GM19372 (cell line): ENCODE data around the gene SRMS.
A peak's percentile ranks its signal among the peaks of the same experiment; 100 is the strongest.
"Not testable (repeated sequence)": the region's sequence is repeated elsewhere in the genome, so short reads cannot be mapped to it uniquely, and the experiment has no call there.

Experiments used
- ATAC-seq: cut with Tn5 transposase; IDR thresholded peaks from one replicate; pipeline ENCODE4 v1.9.1; 2021; ENCODE audit warnings: mild to moderate bottlenecking, low read depth, moderate library complexity; ENCODE audit not compliant: unreplicated experiment

The SRMS gene

GRCh38 chr20:63529180-63529860 is 18.2 kb downstream of the SRMS start:
- ATAC-seq: no peak

GRCh38 chr20:63527184-63527583 is 20.4 kb downstream of the SRMS start:
- no peak for ATAC-seq

- no peak for ATAC-seq
These were observed 21.6 kb downstream of the SRMS start for GRCh38 chr20:63525971-63526370.

GRCh38 chr20:63525185-63525584 is 22.4 kb downstream of the SRMS start:
- ATAC-seq: no peak

- no peak for ATAC-seq
These were observed 24.5 kb downstream of the SRMS start for GRCh38 chr20:63522981-63523611.

GRCh38 chr20:63522091-63522868 is 25.3 kb downstream of the SRMS start:
- no peak for ATAC-seq

- ATAC-seq: no peak
These were observed 25.9 kb downstream of the SRMS start for GRCh38 chr20:63521602-63522001.

GRCh38 chr20:63520934-63521601 is 26.5 kb downstream of the SRMS start:
- ATAC-seq: peak; percentile 28

- ATAC-seq: peak; percentile 82
These were observed 27.0 kb downstream of the SRMS start, which contains the start of gene PPDPF for GRCh38 chr20:63520504-63520933. Gene PPDPF, plus strand, starts transcription at chr20:63520765. Its CDS starts 544 bp downstream, at chr20:63521309.

GRCh38 chr20:63519668-63520503 is 27.7 kb downstream of the SRMS start:
- peak; percentile 41 for ATAC-seq

- no peak for ATAC-seq
These were observed 28.4 kb downstream of the SRMS start for GRCh38 chr20:63518946-63519667.

- ATAC-seq: no peak
These were observed 29.1 kb downstream of the SRMS start for GRCh38 chr20:63518351-63518861.

GRCh38 chr20:63517376-63518309 is 29.9 kb downstream of the SRMS start:
- no peak for ATAC-seq

GRCh38 chr20:63514520-63514919 is 33.0 kb downstream of the SRMS start:
- not testable (repeated sequence) for ATAC-seq

GRCh38 chr20:63513207-63513606 is 34.3 kb downstream of the SRMS start:
- no peak for ATAC-seq

- no peak for ATAC-seq
These were observed 38.4 kb downstream of the SRMS start for GRCh38 chr20:63509088-63509564.

GRCh38 chr20:63508072-63508768 is 39.3 kb downstream of the SRMS start:
- ATAC-seq: no peak
